ENCODE measurements around the gene MSH5.
"Not testable (repeated sequence)": the region's sequence is repeated elsewhere in the genome, so short reads cannot be mapped to it uniquely, and the experiment has no call there.

The MSH5 gene

GRCh38 chr6:31784098-31784925, 44.5 kb downstream of the MSH5 start:
- no peaks in the 10 kb centered on the region for H3K27me3 Mint-ChIP-seq
- peaks cover 17% of the 10 kb centered on the region for H3K4me1 Mint-ChIP-seq
- ATAC-seq = no peak
- no peaks in the 10 kb centered on the region for H3K9me3 Mint-ChIP-seq
- H3K27ac Mint-ChIP-seq = peak overlapping the region; percentile 69
- H3K4me3 Mint-ChIP-seq = no peak overlapping the region
- peaks cover 49% of the 10 kb centered on the region for H3K36me3 Mint-ChIP-seq

GRCh38 chr6:31785475-31785874, 45.7 kb downstream of the MSH5 start:
- H3K27me3 Mint-ChIP-seq = no peaks in the 10 kb centered on the region
- peaks cover 47% of the 10 kb centered on the region for H3K36me3 Mint-ChIP-seq
- no peak for ATAC-seq
- no peaks in the 10 kb centered on the region for H3K9me3 Mint-ChIP-seq
- peaks cover 29% of the 10 kb centered on the region for H3K4me1 Mint-ChIP-seq
- H3K27ac Mint-ChIP-seq = no peak overlapping the region
- H3K4me3 Mint-ChIP-seq = no peak overlapping the region

GRCh38 chr6:31791324-31792089, 51.7 kb downstream of the MSH5 start:
- H3K9me3 Mint-ChIP-seq = no peaks in the 10 kb centered on the region
- ATAC-seq = no peak
- peaks cover 33% of the 10 kb centered on the region for H3K36me3 Mint-ChIP-seq
- peaks cover 59% of the 10 kb centered on the region for H3K4me1 Mint-ChIP-seq
- H3K27ac Mint-ChIP-seq = peak overlapping the region; percentile 96
- no peak overlapping the region for H3K4me3 Mint-ChIP-seq
- H3K27me3 Mint-ChIP-seq = no peaks in the 10 kb centered on the region

GRCh38 chr6:31792090-31792374, 52.2 kb downstream of the MSH5 start:
- ATAC-seq = no peak
- H3K27ac Mint-ChIP-seq = peak overlapping the region; percentile 96
- H3K9me3 Mint-ChIP-seq = no peaks in the 10 kb centered on the region
- H3K4me1 Mint-ChIP-seq = peaks cover 59% of the 10 kb centered on the region
- no peak overlapping the region for H3K4me3 Mint-ChIP-seq
- H3K36me3 Mint-ChIP-seq = peaks cover 33% of the 10 kb centered on the region
- H3K27me3 Mint-ChIP-seq = no peaks in the 10 kb centered on the region

GRCh38 chr6:31792761-31793171, 53.0 kb downstream of the MSH5 start:
- H3K4me1 Mint-ChIP-seq = peaks cover 66% of the 10 kb centered on the region
- H3K27ac Mint-ChIP-seq = peak overlapping the region; percentile 96
- H3K36me3 Mint-ChIP-seq = peaks cover 33% of the 10 kb centered on the region
- no peak for ATAC-seq
- H3K4me3 Mint-ChIP-seq = peak overlapping the region; percentile 35
- H3K27me3 Mint-ChIP-seq = no peaks in the 10 kb centered on the region
- H3K9me3 Mint-ChIP-seq = no peaks in the 10 kb centered on the region

GRCh38 chr6:31793927-31794245, 54.1 kb downstream of the MSH5 start:
- Mint-ChIP-seq H3K4me3 (peak overlapping the region; percentile 84), H3K4me1 (peaks cover 73% of the 10 kb centered on the region), H3K27ac (peak overlapping the region; percentile 96), H3K36me3 (peaks cover 33% of the 10 kb centered on the region)
- not testable (repeated sequence) for H3K9me3 Mint-ChIP-seq, ATAC-seq, H3K27me3 Mint-ChIP-seq

GRCh38 chr6:31794294-31794865, 54.6 kb downstream of the MSH5 start:
- peak overlapping the region; percentile 84 for H3K4me3 Mint-ChIP-seq
- H3K9me3 Mint-ChIP-seq = no peaks in the 10 kb centered on the region
- peak overlapping the region; percentile 96 for H3K27ac Mint-ChIP-seq
- H3K27me3 Mint-ChIP-seq = no peaks in the 10 kb centered on the region
- H3K4me1 Mint-ChIP-seq = peaks cover 68% of the 10 kb centered on the region
- ATAC-seq = no peak
- H3K36me3 Mint-ChIP-seq = peaks cover 33% of the 10 kb centered on the region

- H3K27ac Mint-ChIP-seq = peak overlapping the region; percentile 96
- peaks cover 61% of the 10 kb centered on the region for H3K4me1 Mint-ChIP-seq
- ATAC-seq = peak; percentile 17
- H3K4me3 Mint-ChIP-seq = peak overlapping the region; percentile 84
- no peaks in the 10 kb centered on the region for H3K9me3 Mint-ChIP-seq
- peaks cover 26% of the 10 kb centered on the region for H3K36me3 Mint-ChIP-seq
- H3K27me3 Mint-ChIP-seq = no peaks in the 10 kb centered on the region
Measured at GRCh38 chr6:31794866-31795615, 55.2 kb downstream of the MSH5 start.

- ATAC-seq = peak; percentile 94
- peak within 1 kb of the TSS; percentile 96 for H3K27ac Mint-ChIP-seq
- H3K4me3 Mint-ChIP-seq = peak within 1 kb of the TSS; percentile 84
- H3K36me3 Mint-ChIP-seq = peaks cover 20% of the 10 kb centered on the region
- H3K9me3 Mint-ChIP-seq = no peaks in the 10 kb centered on the region
- no peaks in the 10 kb centered on the region for H3K27me3 Mint-ChIP-seq
- peaks cover 54% of the 10 kb centered on the region for H3K4me1 Mint-ChIP-seq
Measured at GRCh38 chr6:31795616-31796298, 56.0 kb downstream of the MSH5 start, which contains the start of gene VARS1. VARS1 (minus strand) TSS chr6:31795752; CDS start chr6:31795217, 535 bp downstream.

- Mint-ChIP-seq H3K9me3 (no peaks in the 10 kb centered on the region), H3K36me3 (peaks cover 9% of the 10 kb centered on the region), H3K27ac (peak overlapping the region; percentile 96), H3K27me3 (no peaks in the 10 kb centered on the region), H3K4me3 (no peak overlapping the region), H3K4me1 (peaks cover 42% of the 10 kb centered on the region)
- no peak for ATAC-seq
Measured at GRCh38 chr6:31796993-31797385, 57.2 kb downstream of the MSH5 start.

GRCh38 chr6:31797588-31797987, 57.8 kb downstream of the MSH5 start:
- H3K9me3 Mint-ChIP-seq = no peaks in the 10 kb centered on the region
- no peak for ATAC-seq
- H3K27ac Mint-ChIP-seq = peak overlapping the region; percentile 37
- peaks cover 36% of the 10 kb centered on the region for H3K4me1 Mint-ChIP-seq
- peaks cover 3% of the 10 kb centered on the region for H3K36me3 Mint-ChIP-seq
- H3K4me3 Mint-ChIP-seq = no peak overlapping the region
- H3K27me3 Mint-ChIP-seq = no peaks in the 10 kb centered on the region

- no peak overlapping the region for H3K4me3 Mint-ChIP-seq
- H3K27ac Mint-ChIP-seq = no peak overlapping the region
- H3K9me3 Mint-ChIP-seq = no peaks in the 10 kb centered on the region
- H3K27me3 Mint-ChIP-seq = no peaks in the 10 kb centered on the region
- peaks cover 22% of the 10 kb centered on the region for H3K4me1 Mint-ChIP-seq
- no peak for ATAC-seq
- peaks cover 7% of the 10 kb centered on the region for H3K36me3 Mint-ChIP-seq
Measured at GRCh38 chr6:31799781-31800180, 60.0 kb downstream of the MSH5 start.

- H3K9me3 Mint-ChIP-seq, H3K4me3 Mint-ChIP-seq, H3K27ac Mint-ChIP-seq, ATAC-seq, H3K36me3 Mint-ChIP-seq, H3K27me3 Mint-ChIP-seq: not testable (repeated sequence)
- H3K4me1 Mint-ChIP-seq = peaks cover 30% of the 10 kb centered on the region
Measured at GRCh38 chr6:31801031-31801927, 61.5 kb downstream of the MSH5 start.

- no peaks in the 10 kb centered on the region for H3K9me3 Mint-ChIP-seq
- peaks cover 19% of the 10 kb centered on the region for H3K36me3 Mint-ChIP-seq
- H3K4me1 Mint-ChIP-seq = peaks cover 24% of the 10 kb centered on the region
- peak; percentile 34 for ATAC-seq
- H3K4me3 Mint-ChIP-seq = peak overlapping the region; percentile 98
- H3K27me3 Mint-ChIP-seq = no peaks in the 10 kb centered on the region
- H3K27ac Mint-ChIP-seq = peak overlapping the region; percentile 99
Measured at GRCh38 chr6:31805939-31806469, 66.2 kb downstream of the MSH5 start.

Data from stimulated activated memory B cell treated with anti-CD40 and anti-IgM and Interleukin-4, amounts not matched to agents 10 μg/mL and 1 μg/mL and 100 μg/mL, for 72 hours (primary cell).